HepG2 (cell line): ENCODE measurements around the gene GPR62. TPM values are rescaled to one million over a fixed set of nuclear protein-coding genes. Genes with fewer than 3 reads are reported as not detected.

ENCODE experiments used
- ATF1 ChIP-seq: IDR thresholded peaks from 2 replicates; pipeline ENCODE4 v1.6.1; 2016; ENCODE audit warnings: mild to moderate bottlenecking, control low read depth
- CBFB ChIP-seq: sonication (generic); formaldehyde crosslinking; IDR thresholded peaks from 2 replicates; pipeline ENCODE4 v1.4.0; 2020; ENCODE audit warnings: missing genetic modification reagents
- ESRRA ChIP-seq: sonication (generic); formaldehyde crosslinking; IDR thresholded peaks from 2 replicates; pipeline ENCODE4 v1.5.1; 2020; ENCODE audit warnings: mild to moderate bottlenecking, low read depth, missing genetic modification reagents
- ISX ChIP-seq: sonication (generic); formaldehyde crosslinking; conservative IDR thresholded peaks from 2 replicates; pipeline ENCODE4 v1.5.0; 2020; ENCODE audit warnings: missing genetic modification reagents
- JDP2 ChIP-seq: sonication (generic); formaldehyde crosslinking; IDR thresholded peaks from 2 replicates; pipeline ENCODE4 v1.8.1; 2022; ENCODE audit warnings: missing genetic modification reagents, borderline replicate concordance
- KDM5A ChIP-seq: fragments of 200-600 bp; sonication (generic); IDR thresholded peaks from 2 replicates; pipeline ENCODE4 v1.7.0; 2018; ENCODE audit warnings: antibody characterized with exemption, mild to moderate bottlenecking, low read length, borderline replicate concordance
- MNT ChIP-seq: fragments of 450-650 bp; IDR thresholded peaks from 2 replicates; pipeline ENCODE4 v1.6.1; 2016
- MYC ChIP-seq: sonication (generic); formaldehyde crosslinking; IDR thresholded peaks from 2 replicates; pipeline ENCODE4 v1.9.0; 2021; ENCODE audit warnings: missing genetic modification reagents, borderline replicate concordance
- NCOA1 ChIP-seq: sonication (generic); formaldehyde crosslinking; IDR thresholded peaks from 2 replicates; pipeline ENCODE4 v1.9.0; 2021; ENCODE audit warnings: missing genetic modification reagents
- PRMT3 ChIP-seq: sonication (generic); formaldehyde crosslinking; IDR thresholded peaks from 2 replicates; pipeline ENCODE4 v1.8.1; 2022; ENCODE audit warnings: low read depth, mild to moderate bottlenecking, moderate library complexity, missing genetic modification reagents, borderline replicate concordance
- TBP ChIP-seq: sonication (generic); formaldehyde crosslinking; IDR thresholded peaks from 2 replicates; pipeline ENCODE4 v1.5.0; 2020; ENCODE audit warnings: missing genetic modification reagents
- ZBTB42 ChIP-seq: sonication (generic); formaldehyde crosslinking; IDR thresholded peaks from 2 replicates; pipeline ENCODE4 v1.5.0; 2020; ENCODE audit warnings: mild to moderate bottlenecking, missing genetic modification reagents
- ZNF230 ChIP-seq: sonication (generic); formaldehyde crosslinking; IDR thresholded peaks from 2 replicates; pipeline ENCODE4 v1.4.0; 2020; ENCODE audit warnings: mild to moderate bottlenecking, missing genetic modification reagents
- ZNF234 ChIP-seq: sonication (generic); formaldehyde crosslinking; conservative IDR thresholded peaks from 2 replicates; pipeline ENCODE4 v1.5.1; 2020; ENCODE audit warnings: mild to moderate bottlenecking, missing genetic modification reagents
- ZNF343 ChIP-seq: sonication (generic); formaldehyde crosslinking; IDR thresholded peaks from 2 replicates; pipeline ENCODE4 v1.4.0; 2020; ENCODE audit warnings: mild to moderate bottlenecking, missing genetic modification reagents
- ZNF430 ChIP-seq: sonication (generic); formaldehyde crosslinking; IDR thresholded peaks from 2 replicates; pipeline ENCODE4 v1.9.0; 2021; ENCODE audit warnings: mild to moderate bottlenecking, missing genetic modification reagents
- ZNF543 ChIP-seq: sonication (generic); formaldehyde crosslinking; IDR thresholded peaks from 2 replicates; pipeline ENCODE4 v1.4.0; 2020; ENCODE audit warnings: mild to moderate bottlenecking, missing genetic modification reagents
- ZNF678 ChIP-seq: sonication (generic); formaldehyde crosslinking; IDR thresholded peaks from 2 replicates; pipeline ENCODE4 v1.4.0; 2020; ENCODE audit warnings: mild to moderate bottlenecking, missing genetic modification reagents
- ZNF710 ChIP-seq: sonication (generic); formaldehyde crosslinking; IDR thresholded peaks from 2 replicates; pipeline ENCODE4 v1.5.0; 2020; ENCODE audit warnings: mild to moderate bottlenecking, missing genetic modification reagents, borderline replicate concordance
- ZNF724P ChIP-seq: sonication (generic); formaldehyde crosslinking; IDR thresholded peaks from 2 replicates; pipeline ENCODE4 v1.8.0; 2022; ENCODE audit warnings: missing genetic modification reagents, borderline replicate concordance
- ZSCAN20 ChIP-seq: sonication (generic); formaldehyde crosslinking; IDR thresholded peaks from 2 replicates; pipeline ENCODE4 v1.4.0; 2020; ENCODE audit warnings: missing genetic modification reagents, mild to moderate bottlenecking, borderline replicate concordance
- polyA plus RNA-seq, 8 experiments: library from polyadenylated mRNA; depleted of rRNA in 3 of 8; stranded (reverse) in 7 of 8; unstranded in 1 of 8; fragments of >200 nt; fragmentation: Illumina TruSeq in 4 of 8; extraction: Trizol in 4 of 8; gene quantifications; 2 replicates each; pipeline versions ENCODE4 v1.2.1 to v1.2.3, GENCODE V29; 2011 to 2016; ENCODE audit warnings: low read depth in 4 of 8, missing spikeins in 1 of 8, mixed read lengths in 1 of 8; ENCODE audit not compliant: insufficient read depth in 1 of 8
- total RNA-seq, 5 experiments: library from RNA; depleted of rRNA; stranded (reverse); fragments of >200 nt; fragmentation: Illumina TruSeq; extraction: Trizol; gene quantifications; 2 replicates each; pipeline ENCODE4 v1.2.3, GENCODE V29; 2016; ENCODE audit warnings: low read depth in 1 of 5
- TF ChIP-seq, protein P1 (sequence below): sonication (generic); formaldehyde crosslinking; IDR thresholded peaks from 2 replicates; pipeline ENCODE4 v1.4.0; 2020; ENCODE audit warnings: missing genetic modification reagents
- TF ChIP-seq, protein P2 (sequence below): sonication (generic); formaldehyde crosslinking; IDR thresholded peaks from 2 replicates; pipeline ENCODE4 v1.4.0; 2020; ENCODE audit warnings: missing genetic modification reagents, borderline replicate concordance

Gene GPR62
- total and polyA plus RNA-seq, 2 of the 13 experiments (the other 11 are each of a cell fraction or from before 2014, with no cell fraction given) = not detected

- TF ChIP-seq ZNF710 (CRISPR knock-in tag) = peak; percentile 59; the same call in 1 of the 2 replicates
- TF ChIP-seq ATF1 (CRISPR knock-in tag) = 0 out of 2 replicates have a peak, but pooled peaks have one; percentile 59
- TF ChIP-seq, protein P1, sequence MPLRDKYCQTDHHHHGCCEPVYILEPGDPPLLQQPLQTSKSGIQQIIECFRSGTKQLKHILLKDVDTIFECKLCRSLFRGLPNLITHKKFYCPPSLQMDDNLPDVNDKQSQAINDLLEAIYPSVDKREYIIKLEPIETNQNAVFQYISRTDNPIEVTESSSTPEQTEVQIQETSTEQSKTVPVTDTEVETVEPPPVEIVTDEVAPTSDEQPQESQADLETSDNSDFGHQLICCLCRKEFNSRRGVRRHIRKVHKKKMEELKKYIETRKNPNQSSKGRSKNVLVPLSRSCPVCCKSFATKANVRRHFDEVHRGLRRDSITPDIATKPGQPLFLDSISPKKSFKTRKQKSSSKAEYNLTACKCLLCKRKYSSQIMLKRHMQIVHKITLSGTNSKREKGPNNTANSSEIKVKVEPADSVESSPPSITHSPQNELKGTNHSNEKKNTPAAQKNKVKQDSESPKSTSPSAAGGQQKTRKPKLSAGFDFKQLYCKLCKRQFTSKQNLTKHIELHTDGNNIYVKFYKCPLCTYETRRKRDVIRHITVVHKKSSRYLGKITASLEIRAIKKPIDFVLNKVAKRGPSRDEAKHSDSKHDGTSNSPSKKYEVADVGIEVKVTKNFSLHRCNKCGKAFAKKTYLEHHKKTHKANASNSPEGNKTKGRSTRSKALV (CRISPR knock-in tag) = peak; percentile 88; the same call in 1 of the 2 replicates
- no peak; the same call in 1 of the 2 replicates for TF ChIP-seq NCOA1 (CRISPR knock-in tag)
- TF ChIP-seq ZBTB42 (CRISPR knock-in tag) = no peak; the same call in 1 of the 2 replicates
- peak; percentile 84; the same call in 1 of the 2 replicates for TF ChIP-seq ZNF430
- TF ChIP-seq MYC (CRISPR knock-in tag) = peak; percentile 90
- TF ChIP-seq ZSCAN20 (CRISPR knock-in tag) = no peak
- peak; percentile 82; the same call in 1 of the 2 replicates for TF ChIP-seq ZNF678 (CRISPR knock-in tag)
- peak; percentile 33; the same call in 1 of the 2 replicates for TF ChIP-seq KDM5A
- peak; percentile 87; the same call in 1 of the 2 replicates for TF ChIP-seq ZNF343
- peak; percentile 92 for TF ChIP-seq MNT
- TF ChIP-seq ZNF234 (CRISPR knock-in tag) = no peak
- TF ChIP-seq CBFB (CRISPR knock-in tag) = no peak; the same call in 1 of the 2 replicates
- TF ChIP-seq, protein P2, sequence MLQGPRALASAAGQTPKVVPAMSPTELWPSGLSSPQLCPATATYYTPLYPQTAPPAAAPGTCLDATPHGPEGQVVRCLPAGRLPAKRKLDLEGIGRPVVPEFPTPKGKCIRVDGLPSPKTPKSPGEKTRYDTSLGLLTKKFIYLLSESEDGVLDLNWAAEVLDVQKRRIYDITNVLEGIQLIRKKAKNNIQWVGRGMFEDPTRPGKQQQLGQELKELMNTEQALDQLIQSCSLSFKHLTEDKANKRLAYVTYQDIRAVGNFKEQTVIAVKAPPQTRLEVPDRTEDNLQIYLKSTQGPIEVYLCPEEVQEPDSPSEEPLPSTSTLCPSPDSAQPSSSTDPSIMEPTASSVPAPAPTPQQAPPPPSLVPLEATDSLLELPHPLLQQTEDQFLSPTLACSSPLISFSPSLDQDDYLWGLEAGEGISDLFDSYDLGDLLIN = no peak
- TF ChIP-seq ESRRA (CRISPR knock-in tag) = peak; percentile 92; the same call in 1 of the 2 replicates
- TF ChIP-seq ZNF543 (CRISPR knock-in tag) = peak; percentile 85
- TF ChIP-seq ZNF724P (CRISPR knock-in tag) = peak; percentile 80; the same call in 1 of the 2 replicates
- peak; percentile 21; the same call in 1 of the 2 replicates for TF ChIP-seq ZNF230 (CRISPR knock-in tag)
- TF ChIP-seq JDP2 (CRISPR knock-in tag) = no peak
- no peak for TF ChIP-seq TBP (CRISPR knock-in tag)
- peak; percentile 80; the same call in 1 of the 2 replicates for TF ChIP-seq PRMT3 (CRISPR knock-in tag)
- TF ChIP-seq ISX (CRISPR knock-in tag) = no peak
Observed at GRCh38 chr3:51941798-51942602, 13.2 kb upstream of the GPR62 start, which contains the start of the genes PARP3 and RRP9 (continued).
